DMS 273 (cell line): ENCODE measurements around the gene STARD8.
"Not testable (repeated sequence)": the region's sequence is repeated elsewhere in the genome, so short reads cannot be mapped to it uniquely, and the experiment has no call there.

Experiments used
- DNase-seq: peaks from one replicate; lab custom pipeline; 2025; ENCODE audit not compliant: unreplicated experiment; lab: John Stamatoyannopoulos, UW

The STARD8 gene

DNA sequence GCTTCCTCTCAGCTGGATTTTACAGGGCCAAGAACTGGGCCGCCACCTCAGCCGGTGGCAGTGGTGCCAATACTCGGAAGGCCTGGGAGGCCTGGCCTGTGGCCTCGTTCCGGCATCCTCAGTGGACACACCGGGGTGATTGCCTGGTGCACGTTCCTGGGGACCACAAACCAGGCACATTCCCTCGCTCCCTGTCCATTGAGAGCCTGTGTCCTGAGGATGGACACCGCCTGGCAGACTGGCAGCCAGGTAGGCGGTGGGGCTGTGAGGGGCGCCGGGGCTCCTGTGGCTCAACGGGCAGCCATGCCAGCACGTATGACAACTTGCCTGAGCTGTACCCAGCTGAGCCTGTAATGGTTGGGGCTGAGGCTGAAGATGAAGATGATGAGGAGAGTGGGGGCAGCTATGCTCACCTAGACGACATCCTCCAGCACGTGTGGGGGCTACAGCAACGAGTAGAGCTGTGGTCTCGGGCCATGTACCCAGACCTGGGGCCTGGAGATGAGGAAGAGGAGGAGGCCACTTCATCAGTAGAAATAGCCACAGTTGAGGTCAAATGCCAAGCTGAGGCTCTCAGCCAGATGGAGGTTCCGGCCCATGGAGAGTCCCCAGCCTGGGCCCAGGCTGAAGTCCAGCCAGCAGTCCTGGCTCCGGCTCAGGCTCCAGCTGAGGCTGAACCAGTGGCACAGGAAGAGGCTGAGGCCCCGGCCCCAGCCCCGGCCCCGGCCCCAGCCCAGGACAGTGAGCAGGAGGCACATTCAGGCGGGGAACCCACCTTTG is 70.4 kb downstream of the STARD8 start:
- DNase-seq, result no peak

DNA sequence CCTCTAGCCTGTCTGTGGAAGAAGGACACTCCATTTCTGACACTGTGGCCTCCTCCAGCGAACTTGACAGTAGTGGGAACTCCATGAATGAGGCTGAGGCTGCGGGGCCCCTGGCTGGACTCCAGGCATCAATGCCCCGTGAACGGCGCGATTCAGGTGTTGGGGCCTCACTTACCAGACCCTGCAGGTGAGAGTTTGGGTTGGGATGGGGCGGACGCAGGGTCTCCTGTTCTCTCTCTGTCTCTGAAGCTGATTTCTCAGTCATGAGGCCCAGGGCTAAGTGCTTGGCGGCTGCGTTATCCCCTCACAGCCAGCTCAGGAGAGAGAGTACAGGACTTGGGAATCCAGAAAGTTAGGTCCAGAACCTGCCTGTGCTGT is 71.0 kb downstream of the STARD8 start:
- no peak for DNase-seq

DNA sequence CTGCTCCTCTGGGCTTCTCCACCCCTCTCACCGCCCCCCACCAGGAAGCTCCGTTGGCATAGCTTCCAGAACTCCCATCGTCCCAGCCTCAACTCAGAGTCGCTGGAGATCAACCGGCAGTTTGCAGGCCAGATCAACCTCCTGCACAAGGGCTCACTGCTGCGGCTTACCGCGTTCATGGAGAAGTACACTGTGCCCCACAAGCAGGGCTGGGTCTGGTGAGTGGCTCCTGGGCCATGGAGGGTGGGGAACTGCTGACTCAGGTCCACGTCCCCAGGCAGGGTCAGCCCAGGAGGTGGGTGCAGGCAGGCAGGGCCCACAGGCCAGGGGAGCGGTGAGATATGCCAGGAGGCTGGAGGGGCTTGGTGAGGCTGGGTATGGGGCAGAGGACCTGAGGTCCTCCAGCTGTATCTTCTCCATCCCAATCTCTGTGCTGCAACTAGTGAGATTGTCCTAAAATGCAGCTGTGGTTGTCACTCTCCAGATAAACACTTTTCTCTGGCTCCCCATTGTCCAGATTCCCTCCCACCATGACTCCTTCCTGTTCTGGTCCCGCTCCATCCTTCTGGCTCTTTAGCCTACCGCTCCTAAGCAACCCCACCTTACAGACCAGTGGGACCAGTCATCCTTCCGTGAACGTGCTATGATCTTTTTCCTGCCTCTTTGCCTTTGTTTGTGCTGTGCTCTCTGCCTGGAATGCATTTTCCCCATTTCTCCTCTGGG is 71.9 kb downstream of the STARD8 start:
- no peak for DNase-seq

DNA sequence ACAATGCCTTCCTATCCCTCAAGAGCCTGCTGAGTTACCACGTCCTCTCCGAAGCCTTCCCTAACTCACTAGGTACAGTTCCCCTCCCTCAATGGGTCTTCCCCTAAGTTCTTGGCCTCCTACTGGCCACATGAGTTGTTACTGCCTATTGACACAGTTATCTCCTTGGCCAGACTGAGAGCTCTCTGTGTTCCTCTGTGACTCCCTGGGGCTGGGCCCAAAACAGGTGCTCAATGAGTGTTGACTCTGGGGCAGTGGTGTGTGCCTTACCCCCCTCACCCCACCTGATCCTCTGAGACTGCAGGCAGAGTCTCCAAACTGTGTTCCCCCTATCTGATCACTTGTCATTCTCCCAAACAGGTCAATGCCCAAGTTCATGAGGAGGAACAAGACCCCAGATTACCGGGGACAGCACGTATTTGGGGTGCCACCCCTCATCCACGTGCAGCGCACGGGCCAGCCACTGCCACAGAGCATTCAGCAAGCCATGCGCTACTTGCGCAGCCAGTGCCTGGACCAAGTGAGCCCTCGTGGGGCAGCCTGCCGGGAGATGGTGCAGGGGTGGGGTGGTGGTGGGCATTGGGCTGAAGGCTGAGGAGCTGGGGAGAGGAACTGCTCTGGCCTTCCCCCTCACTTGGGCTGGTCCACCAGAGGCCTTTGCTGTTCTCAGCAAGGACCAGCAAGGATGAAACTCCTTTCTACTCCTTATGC is 72.6 kb downstream of the STARD8 start:
- DNase-seq, result peak; percentile 27

DNA sequence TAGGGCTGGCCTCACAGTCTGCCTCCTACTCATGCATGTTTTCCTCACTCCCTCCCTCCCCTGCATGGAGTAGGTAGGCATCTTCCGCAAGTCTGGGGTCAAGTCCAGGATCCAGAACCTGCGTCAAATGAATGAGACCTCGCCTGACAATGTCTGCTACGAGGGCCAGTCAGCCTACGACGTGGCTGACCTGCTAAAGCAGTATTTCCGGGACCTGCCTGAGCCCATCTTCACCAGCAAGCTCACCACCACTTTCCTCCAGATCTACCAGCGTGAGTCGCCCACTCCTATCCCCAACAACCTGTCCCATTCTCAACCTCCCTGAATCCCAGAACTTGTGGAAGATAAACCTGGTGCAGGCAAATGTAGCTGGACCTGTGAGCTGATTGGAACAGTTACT is 73.4 kb downstream of the STARD8 start:
- no peak for DNase-seq

DNA sequence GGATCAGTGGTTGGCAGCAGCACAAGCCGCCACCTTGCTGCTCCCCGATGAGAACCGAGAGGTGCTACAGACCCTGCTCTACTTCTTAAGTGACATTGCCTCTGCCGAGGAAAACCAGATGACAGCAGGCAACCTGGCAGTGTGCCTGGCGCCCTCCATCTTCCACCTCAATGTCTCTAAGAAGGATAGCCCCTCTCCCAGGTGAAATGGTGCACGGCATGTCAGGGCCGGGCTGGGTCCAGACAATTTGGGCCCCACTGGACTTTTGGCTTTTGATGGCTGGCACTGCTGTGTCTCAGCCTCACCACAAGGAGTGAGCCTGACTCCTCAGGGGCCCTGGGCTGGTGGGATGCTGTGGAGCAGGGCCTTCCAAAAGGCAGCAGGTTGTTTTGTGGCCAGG is 74.1 kb downstream of the STARD8 start:
- no peak for DNase-seq

DNA sequence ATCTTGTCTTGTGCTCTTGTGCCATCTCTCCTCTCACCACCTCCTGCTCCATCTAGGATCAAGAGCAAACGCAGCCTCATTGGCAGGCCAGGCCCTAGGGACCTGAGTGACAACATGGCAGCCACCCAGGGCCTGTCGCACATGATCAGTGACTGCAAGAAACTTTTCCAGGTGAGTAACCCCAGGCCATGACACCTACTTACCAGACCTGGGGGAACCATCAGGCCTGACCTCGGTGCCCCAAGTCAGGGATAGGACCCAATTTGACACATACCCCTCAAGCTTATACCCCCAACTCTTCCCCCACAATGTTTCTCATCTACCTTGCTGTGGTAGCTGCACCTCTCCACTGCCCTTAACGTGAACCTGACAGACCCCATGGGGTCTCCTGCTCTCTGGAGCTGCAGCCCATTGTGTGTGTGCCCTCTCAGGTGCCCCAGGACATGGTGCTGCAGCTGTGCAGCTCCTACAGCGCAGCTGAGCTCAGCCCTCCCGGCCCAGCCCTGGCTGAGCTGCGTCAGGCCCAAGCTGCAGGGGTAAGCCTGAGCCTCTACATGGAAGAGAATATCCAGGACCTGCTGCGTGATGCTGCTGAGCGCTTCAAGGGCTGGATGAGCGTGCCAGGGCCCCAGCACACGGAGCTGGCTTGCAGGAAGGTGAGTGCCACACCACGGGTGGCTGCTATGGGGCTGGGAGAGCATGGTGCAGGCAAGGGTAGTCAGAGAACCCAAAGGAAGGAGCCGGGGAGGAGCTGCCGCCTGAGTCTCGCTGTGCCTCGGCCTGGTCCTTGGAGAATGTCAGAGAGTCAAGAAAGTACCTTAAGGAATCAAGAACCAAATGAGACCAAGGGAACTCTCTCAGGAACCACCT is 74.8 kb downstream of the STARD8 start:
- DNase-seq, result no peak

DNA sequence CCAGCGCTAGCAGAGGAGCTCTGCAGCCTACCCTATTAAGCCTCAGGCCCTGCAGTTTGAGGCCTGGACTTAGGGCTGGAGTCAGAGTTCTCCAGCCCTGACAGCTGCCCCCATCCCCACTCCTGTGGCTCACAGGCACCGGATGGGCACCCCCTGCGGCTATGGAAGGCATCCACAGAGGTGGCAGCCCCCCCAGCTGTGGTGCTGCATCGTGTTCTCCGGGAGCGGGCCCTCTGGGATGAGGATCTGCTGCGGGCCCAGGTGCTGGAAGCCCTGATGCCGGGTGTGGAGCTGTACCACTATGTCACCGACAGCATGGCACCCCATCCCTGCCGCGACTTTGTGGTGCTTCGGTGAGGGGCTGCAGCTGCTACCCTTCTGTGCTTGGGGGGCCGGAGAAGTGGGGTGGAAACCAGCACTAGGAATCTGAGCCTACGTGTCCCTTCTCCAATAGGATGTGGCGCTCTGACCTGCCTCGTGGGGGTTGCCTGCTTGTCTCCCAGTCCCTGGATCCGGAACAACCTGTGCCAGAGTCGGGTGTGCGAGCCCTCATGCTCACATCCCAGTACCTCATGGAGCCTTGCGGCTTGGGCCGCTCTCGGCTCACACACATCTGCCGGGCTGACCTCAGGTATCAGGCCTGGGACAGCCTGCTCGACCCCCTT is 76.2 kb downstream of the STARD8 start:
- no peak for DNase-seq

DNA sequence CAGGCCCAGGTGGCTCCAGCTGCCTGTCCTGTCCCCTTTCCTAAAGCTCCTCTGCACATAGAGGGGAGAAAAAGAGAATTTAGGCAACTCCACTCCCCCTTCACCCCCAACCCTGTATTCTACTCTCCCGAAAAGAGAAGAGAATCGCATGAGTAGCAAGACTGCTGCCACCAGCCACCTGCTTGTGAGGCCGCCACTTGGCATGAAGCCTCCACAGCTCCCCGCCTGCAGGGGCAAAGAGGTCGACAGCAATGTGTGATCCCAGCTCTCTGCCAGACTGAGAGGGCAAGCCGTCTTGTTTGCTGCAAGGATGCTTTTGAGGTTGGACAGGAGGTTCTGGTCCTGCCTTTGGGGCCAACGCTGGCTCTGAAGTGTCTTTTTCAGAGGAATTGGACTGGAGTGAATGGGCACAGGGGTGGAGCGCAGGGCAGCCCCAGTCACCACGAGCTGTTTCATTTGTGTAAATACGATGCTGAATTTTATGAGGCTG is 77.1 kb downstream of the STARD8 start:
- no peak for DNase-seq

DNA sequence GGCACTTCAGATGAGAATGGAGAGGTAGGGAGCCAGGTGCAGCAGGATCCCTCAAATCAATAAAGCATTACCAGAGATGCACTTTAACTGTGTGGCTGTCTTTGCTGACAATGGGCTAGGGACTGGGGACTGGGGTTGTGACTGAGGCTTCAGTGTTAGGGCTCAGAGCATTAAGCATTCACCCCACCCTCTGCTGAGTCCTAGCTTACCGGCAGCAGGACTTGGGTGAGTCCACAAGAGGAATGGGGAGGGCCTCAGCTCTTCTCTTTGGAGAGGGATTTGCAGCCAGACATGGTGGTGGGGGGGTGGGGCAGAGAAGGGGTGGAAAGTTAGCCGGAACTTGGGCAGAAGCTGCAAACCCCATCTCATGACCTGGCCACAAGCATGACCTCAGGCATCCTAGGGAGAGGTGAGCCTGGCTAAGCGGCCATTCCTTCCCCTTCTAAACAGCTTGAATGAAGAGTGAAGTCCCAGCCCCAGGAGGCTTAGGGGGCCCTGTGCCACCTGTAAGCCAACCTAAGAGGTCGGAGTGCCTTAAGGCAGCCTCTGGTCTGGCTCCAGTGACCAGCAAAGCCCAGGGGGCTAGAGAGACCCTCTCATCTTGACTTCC is 78.4 kb downstream of the STARD8 start:
- no peak for DNase-seq

DNA sequence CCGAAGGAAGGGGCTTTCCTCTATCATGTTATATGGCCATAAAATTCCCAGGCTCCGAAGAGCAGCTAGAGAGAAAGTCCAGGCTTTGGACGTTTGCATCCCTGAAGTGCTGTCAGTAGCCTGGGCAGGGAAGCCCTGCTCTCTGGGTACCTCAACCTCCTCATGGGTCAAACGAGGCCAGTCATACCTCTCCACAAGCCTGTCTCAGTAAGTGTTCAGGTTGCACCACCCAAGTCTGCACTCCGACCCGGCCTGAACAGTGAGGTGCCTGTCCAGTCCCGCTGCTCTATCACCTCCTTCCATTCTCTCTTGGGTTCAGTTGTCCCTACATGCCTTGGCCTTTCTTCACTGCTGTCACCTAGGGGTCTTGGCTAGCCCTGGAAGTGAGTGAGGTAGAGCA is 78.9 kb downstream of the STARD8 start:
- no peak for DNase-seq

DNA sequence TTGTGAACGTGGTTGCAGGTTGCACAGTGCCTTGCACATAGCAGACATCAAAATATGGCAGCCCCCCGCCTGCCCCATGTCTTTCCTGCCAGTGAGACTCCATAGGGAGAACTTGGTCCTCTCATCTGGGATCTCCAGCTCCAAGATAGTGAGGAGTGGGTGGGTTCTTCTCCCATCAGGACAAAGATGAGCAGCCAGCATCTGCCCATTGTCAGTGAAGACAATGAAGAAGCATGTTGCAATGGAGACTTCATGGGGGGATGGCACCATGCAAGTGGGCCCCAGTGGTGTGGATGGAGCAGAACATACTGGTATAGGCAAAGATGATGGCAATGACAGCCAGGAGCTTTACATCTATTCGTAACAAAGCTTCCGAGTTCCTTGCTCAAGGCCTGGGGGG is 80.2 kb downstream of the STARD8 start:
- no peak for DNase-seq

DNA sequence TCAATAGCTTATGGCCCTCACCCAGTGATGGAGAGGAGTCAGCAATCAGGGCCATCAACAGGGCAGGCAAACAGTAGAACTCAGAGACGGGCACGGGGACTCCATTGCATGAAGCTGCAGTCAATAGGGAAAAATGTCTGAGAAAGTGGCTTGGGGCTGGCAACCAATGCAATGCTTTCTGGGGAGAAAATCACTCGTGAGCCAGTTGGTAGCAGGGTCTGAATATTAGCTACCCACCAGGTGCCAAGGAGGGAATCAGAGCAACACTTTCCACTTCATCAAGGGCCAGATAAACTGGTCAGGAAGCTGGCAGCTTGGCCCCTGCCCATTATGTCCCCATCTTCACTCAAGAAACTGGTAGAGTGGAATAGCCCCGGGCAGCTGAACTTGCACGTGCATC is 80.7 kb downstream of the STARD8 start:
- DNase-seq, result no peak

DNA sequence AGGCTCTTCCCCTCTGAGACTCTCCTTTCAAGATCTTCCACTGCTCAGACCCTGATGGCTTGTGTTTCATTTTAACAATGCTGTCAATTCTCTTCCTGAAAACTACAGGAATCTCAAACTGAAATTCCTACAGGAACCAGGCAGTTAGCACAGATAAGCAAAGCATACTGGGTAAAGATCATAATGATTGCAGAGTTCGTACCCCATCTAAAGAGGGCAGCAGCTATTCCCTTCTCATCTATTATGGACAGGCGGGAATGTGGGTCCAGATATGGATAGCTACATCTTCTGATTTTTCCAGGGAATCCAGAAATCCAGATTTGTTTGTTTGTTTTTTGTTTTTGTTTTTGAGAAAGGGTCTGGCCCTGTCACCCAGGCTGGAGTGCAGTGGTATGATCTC is 83.8 kb downstream of the STARD8 start:
- no peak for DNase-seq

DNA sequence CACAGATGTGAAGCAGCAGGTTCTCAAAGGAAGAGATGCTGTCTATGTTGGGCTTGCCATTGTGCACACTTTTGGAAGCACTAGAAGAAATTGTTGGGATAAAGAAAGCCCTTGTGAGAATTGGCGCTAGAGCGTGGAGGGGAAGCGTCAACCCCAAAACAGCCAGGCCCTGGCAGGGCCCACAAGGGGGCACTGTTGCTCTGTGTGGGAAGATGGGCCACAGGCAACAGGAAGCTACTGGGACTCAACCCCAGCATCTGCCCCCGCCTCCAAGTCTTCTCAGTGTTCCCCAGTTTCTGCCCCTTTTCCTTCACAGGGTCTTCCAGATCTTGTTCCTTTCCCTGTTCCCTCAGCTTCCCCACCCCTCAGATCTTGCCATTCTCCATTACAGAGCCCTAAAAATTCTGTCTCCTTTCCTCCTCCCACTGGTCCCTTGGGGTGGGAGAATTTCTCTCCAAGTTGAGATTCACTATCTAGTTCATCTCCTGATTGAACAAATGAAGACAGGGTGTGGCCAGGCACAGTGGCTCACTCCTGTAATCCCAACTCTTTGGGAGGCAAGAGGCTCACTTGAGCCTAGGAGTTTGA is 85.5 kb downstream of the STARD8 start:
- DNase-seq, result peak; percentile 81

DNA sequence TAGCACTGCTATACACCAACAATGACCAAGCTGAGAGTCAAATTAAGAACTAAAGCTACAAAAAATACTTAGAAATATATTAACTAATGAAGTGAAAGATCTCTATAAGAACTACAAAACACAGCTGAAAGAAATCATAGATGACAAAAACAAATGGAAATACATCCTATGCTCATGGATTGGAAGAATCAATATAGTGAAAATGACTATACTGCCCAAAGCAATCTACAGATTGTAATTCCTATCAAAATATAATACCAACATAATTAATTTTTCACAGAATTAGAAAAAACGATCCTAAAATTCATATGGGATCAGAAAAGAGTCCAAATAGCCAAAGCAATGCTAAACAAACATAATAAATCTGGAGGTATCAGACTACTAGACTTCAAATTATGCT is 87.8 kb downstream of the STARD8 start:
- DNase-seq, result no peak

DNA sequence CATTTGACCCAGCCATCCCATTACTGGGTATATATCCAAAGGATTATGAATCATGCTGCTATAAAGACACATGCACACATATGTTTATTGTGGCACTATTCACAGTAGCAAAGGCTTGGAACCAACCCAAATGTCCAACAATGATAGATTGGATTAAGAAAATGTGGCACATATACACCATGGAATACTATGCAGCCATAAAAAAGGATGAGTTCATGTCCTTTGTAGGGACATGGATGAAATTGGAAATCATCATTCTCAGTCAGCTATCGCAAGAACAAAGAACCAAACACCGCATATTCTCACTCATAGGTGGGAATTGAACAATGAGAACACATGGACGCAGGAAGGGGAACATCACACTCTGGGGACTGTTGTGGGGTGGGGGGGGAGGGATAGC is 94.4 kb downstream of the STARD8 start:
- not testable (repeated sequence) for DNase-seq

DNA sequence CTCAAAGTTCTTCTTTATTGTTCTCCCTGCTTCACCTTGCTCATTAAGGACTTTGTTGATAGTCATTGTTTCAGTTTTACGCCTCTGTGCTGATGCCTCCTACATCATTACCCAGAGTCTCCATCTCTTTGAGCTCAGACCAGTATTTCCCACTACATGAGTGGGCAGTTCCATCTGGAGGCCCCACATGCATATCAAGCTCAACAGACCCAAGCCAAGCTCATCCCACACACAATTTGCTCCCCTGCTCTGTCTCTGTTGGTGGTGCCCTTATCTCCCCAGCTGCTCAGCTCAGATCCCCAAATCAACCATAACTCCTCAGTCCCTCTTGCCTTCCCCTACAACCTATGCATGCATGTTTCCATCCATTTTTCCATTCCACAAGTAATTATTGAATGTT is 96.3 kb downstream of the STARD8 start:
- DNase-seq, result no peak

DNA sequence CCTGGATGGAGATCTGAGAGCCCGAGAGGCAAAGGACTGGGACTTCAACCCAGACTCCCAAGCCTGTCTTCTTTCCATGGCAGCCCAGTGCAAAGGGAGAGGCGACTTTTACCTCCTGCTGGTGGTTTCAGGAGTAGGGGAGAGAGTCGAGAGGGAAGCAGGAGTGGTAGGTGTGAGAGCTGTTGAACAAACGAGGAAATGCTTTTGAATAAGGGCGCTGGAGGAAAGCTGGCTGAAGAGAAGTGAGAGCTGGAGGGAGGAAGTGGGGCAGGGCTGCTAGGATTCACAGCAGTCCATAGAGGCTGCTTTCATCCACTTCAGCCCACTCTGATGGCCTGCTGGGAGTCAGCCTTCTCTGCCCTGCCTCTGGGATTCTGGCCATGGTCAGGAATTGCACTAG is 99.5 kb downstream of the STARD8 start:
- DNase-seq, result no peak

DNA sequence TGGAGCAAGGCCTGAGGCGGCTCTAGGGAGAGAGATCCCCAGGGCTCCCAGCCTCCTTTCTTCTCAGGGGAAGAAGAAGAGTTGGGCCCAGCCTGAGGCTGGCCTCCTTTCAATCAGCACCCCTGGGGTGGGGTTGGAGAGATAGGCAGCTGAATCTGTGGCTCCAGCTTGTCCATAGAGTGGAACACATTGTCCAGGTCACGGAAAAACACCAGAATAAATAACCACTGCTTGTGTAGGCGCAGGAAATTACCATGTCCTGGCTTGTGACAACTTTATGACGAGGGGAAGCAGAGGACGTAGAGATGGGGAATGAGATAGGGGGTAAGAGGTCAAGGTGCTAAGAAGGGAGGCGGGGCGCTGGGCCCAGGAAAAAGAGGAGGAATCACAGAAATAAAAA is 100.6 kb downstream of the STARD8 start:
- no peak for DNase-seq
